Brain microvascular endothelial cell (primary cell): ENCODE results near the gene RAPGEF1.

ENCODE experiments used
- DNase-seq: peaks from one replicate; pipeline ENCODE4 v3.0.0-alpha.2; 2020
- H3K27ac ChIP-seq: fragments of 250-450 bp; sonication (Bioruptor Pico); 2 replicates; pipeline ENCODE4 v1.5.1; 2020; ENCODE audit warnings: mild to moderate bottlenecking, moderate library complexity
- H3K27me3 ChIP-seq: fragments of 250-450 bp; sonication (Bioruptor Pico); replicated peaks from 2 replicates; pipeline ENCODE4 v1.5.1; 2020; ENCODE audit warnings: mild to moderate bottlenecking
- H3K36me3 ChIP-seq: fragments of 250-450 bp; sonication (Bioruptor Pico); replicated peaks from 2 replicates; pipeline ENCODE4 v1.5.1; 2020; ENCODE audit warnings: mild to moderate bottlenecking
- H3K4me3 ChIP-seq: 2 replicates; pipeline ENCODE4 v1.5.1; 2011; ENCODE audit warnings: low read depth, mild to moderate bottlenecking, control low read depth, low read length, moderate library complexity
- in situ Hi-C: cut with HindIII; loops from 2 replicates; pipeline ENCODE4 v1.10.0; 2017; ENCODE audit warnings: low sequenced_read_pairs, low pct_ligation_motif_present
- TF ChIP-seq, protein P1 (sequence below): IDR thresholded peaks from 2 replicates; pipeline ENCODE4 v1.5.1; 2011; ENCODE audit warnings: low read depth, mild to moderate bottlenecking, moderate library complexity, low read length, control low read depth, inconsistent platforms; ENCODE audit errors: missing control alignments

Gene RAPGEF1

DNA sequence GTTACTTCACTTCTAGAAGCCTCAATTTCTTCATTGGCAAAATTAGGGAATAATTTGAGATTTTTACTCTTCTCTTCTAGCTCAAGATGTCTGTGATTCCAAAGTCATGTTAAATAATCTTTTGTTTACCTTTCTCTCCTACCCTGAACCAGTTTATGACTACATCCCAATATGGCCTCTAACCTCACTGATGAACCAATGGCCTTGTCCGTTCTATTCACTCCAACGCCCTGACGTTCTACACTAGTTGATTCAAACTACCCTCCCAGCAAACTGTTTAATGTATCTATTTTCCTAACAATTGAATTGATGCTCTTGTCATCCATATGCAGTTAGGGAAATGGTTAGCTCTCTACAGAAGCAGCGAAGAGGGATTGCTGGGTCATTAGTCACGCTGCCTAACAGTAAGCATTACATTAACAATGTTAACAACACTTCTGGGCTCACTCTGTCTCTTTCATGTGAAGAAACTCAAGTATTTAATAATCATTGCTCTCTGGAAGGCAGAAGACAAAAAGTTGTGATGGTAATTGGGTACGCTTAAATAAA, 38.0 kb downstream of the RAPGEF1 start:
- DNase-seq = no peak
- no peaks in the 10 kb centered on the region for H3K27me3 ChIP-seq
- no peak overlapping the region for H3K4me3 ChIP-seq
- H3K27ac ChIP-seq = no peak overlapping the region
- no peaks in the 10 kb centered on the region for H3K36me3 ChIP-seq
- TF ChIP-seq, protein P1, sequence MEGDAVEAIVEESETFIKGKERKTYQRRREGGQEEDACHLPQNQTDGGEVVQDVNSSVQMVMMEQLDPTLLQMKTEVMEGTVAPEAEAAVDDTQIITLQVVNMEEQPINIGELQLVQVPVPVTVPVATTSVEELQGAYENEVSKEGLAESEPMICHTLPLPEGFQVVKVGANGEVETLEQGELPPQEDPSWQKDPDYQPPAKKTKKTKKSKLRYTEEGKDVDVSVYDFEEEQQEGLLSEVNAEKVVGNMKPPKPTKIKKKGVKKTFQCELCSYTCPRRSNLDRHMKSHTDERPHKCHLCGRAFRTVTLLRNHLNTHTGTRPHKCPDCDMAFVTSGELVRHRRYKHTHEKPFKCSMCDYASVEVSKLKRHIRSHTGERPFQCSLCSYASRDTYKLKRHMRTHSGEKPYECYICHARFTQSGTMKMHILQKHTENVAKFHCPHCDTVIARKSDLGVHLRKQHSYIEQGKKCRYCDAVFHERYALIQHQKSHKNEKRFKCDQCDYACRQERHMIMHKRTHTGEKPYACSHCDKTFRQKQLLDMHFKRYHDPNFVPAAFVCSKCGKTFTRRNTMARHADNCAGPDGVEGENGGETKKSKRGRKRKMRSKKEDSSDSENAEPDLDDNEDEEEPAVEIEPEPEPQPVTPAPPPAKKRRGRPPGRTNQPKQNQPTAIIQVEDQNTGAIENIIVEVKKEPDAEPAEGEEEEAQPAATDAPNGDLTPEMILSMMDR = no peak
- in situ Hi-C loops = no loop called here

GRCh38 chr9:131701436-131701781, 38.5 kb downstream of the RAPGEF1 start:
- TF ChIP-seq, protein P1 = no peak
- no peak for DNase-seq
- no peaks in the 10 kb centered on the region for H3K27me3 ChIP-seq

DNA sequence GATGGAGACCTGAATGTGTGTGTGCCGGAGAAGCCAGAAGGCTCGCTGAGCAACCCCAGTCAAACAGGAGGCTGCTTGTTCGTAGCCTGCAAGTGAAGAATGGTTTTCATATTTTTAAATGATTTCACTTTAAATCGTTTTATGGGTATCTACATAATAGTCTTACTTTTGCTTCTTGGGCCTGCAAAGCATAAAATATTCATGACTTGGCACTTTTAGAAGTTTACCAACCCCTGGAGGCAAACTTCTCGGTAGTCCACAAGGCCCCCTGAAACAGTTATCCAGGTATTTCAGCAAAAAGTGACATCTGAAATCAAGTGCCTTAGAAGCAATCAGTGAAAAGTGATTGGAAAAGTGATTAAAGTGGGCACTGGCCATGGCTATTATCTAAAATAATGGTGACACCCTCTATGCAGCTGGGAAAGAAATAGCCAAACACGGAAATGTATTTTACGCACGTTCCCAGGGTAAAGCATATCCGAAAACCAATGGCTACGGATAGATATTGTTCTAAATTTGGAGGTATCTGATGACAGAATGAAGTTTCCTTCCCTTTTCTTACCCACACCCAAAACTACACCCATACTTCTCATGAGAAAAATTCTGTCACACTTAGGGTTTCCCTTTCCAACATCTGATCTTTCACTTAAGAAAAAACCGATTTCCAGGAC, 39.0 kb downstream of the RAPGEF1 start:
- no peak overlapping the region for H3K27ac ChIP-seq
- no peak overlapping the region for H3K4me3 ChIP-seq
- no peaks in the 10 kb centered on the region for H3K36me3 ChIP-seq
- TF ChIP-seq, protein P1 = no peak
- no peaks in the 10 kb centered on the region for H3K27me3 ChIP-seq
- DNase-seq = no peak
- in situ Hi-C loops = no loop called here

More at GRCh38 chr9:131701436-131701781, 38.5 kb downstream of the RAPGEF1 start:
- Histone ChIP-seq H3K27ac (no peak overlapping the region), H3K4me3 (no peak overlapping the region), H3K36me3 (no peaks in the 10 kb centered on the region)
- in situ Hi-C loops = no loop called here

DNA sequence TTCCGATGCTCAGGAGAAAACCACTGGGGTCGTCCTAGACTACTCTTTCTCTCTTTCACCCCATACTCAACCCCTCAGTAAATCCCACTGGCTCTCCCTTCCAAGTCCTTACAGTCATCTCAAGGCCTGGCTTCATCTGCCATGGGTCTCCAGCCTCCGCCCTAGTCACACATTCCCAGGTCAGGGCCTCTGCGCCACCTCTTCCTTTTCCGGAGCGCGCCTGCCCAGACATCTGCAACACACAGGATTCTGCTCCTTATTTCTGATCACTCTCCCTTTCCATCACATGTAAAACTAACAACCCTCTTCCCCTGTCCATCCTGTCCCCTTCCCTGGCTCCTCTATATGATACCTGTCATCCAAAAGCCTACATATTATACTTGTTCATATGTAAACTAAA, 39.8 kb downstream of the RAPGEF1 start:
- TF ChIP-seq, protein P1 = no peak
- in situ Hi-C loops = no loop called here
- H3K27me3 ChIP-seq = no peaks in the 10 kb centered on the region
- DNase-seq = no peak
- H3K4me3 ChIP-seq = no peak overlapping the region
- H3K27ac ChIP-seq = no peak overlapping the region
- no peaks in the 10 kb centered on the region for H3K36me3 ChIP-seq

GRCh38 chr9:131698618-131698985, 41.3 kb downstream of the RAPGEF1 start:
- in situ Hi-C loops = no loop called here
- Histone ChIP-seq H3K36me3 (no peaks in the 10 kb centered on the region), H3K27ac (no peak overlapping the region), H3K4me3 (no peak overlapping the region), H3K27me3 (no peaks in the 10 kb centered on the region)
- TF ChIP-seq, protein P1 = no peak
- DNase-seq = no peak

- DNase-seq = no peak
- no peaks in the 10 kb centered on the region for H3K27me3 ChIP-seq
- TF ChIP-seq, protein P1 = no peak
- in situ Hi-C loops = no loop called here
- H3K27ac ChIP-seq = no peak overlapping the region
- no peaks in the 10 kb centered on the region for H3K36me3 ChIP-seq
- H3K4me3 ChIP-seq = no peak overlapping the region
Observed at GRCh38 chr9:131697908-131698617, 41.8 kb downstream of the RAPGEF1 start.
